Loucy (cell line): ENCODE results near the gene SMG9.

Experiments
- H2AFZ ChIP-seq: fragments of 200-600 bp; sonication (generic); 2 replicates; pipeline ENCODE4 v1.6.0; 2016; ENCODE audit warnings: antibody characterized with exemption, mild to moderate bottlenecking, low read length, moderate library complexity
- H3F3A ChIP-seq: fragments of 200-600 bp; 2 replicates; pipeline ENCODE4 v1.6.0; 2016; ENCODE audit warnings: antibody characterized with exemption, low read depth, mild to moderate bottlenecking
- H3K27me3 ChIP-seq: fragments of 200-600 bp; sonication (generic); 2 replicates; pipeline ENCODE4 v1.6.1; 2014; ENCODE audit warnings: low read length, mild to moderate bottlenecking; ENCODE audit not compliant: insufficient read depth, poor library complexity, severe bottlenecking
- H3K36me3 ChIP-seq: fragments of 200-600 bp; sonication (generic); 2 replicates; pipeline ENCODE4 v1.6.1; 2016; ENCODE audit warnings: low read length; ENCODE audit not compliant: insufficient read depth
- H3K4me1 ChIP-seq: fragments of 200-600 bp; sonication (generic); 2 replicates; pipeline ENCODE4 v1.5.1; 2014; ENCODE audit warnings: low read length, mild to moderate bottlenecking; ENCODE audit not compliant: insufficient read depth, poor library complexity, severe bottlenecking
- H3K4me2 ChIP-seq: fragments of 200-600 bp; sonication (generic); 2 replicates; pipeline ENCODE4 v1.6.0; 2014; ENCODE audit warnings: antibody characterized with exemption, low read length, low read depth, mild to moderate bottlenecking; ENCODE audit not compliant: poor library complexity, severe bottlenecking
- H3K4me3 ChIP-seq: fragments of 200-600 bp; sonication (generic); 2 replicates; pipeline ENCODE4 v1.5.1; 2014; ENCODE audit warnings: low read length, mild to moderate bottlenecking, mixed read lengths; ENCODE audit not compliant: poor library complexity, severe bottlenecking
- H3K79me2 ChIP-seq: fragments of 200-600 bp; sonication (generic); 2 replicates; pipeline ENCODE4 v1.6.1; 2014; ENCODE audit warnings: low read length; ENCODE audit not compliant: insufficient read depth
- H3K9ac ChIP-seq: fragments of 200-600 bp; sonication (generic); 2 replicates; pipeline ENCODE4 v1.6.0; 2014; ENCODE audit warnings: mild to moderate bottlenecking, low read depth, low read length, moderate library complexity; ENCODE audit not compliant: poor library complexity, severe bottlenecking
- H3K9me2 ChIP-seq: fragments of 200-600 bp; sonication (generic); replicated peaks from 2 replicates; pipeline ENCODE4 v1.6.1; 2016; ENCODE audit warnings: low read depth, low read length, mixed read lengths
- H3K9me3 ChIP-seq: fragments of 200-600 bp; sonication (generic); 2 replicates; pipeline ENCODE4 v1.6.1; 2014; ENCODE audit warnings: mild to moderate bottlenecking, antibody characterized with exemption, low read length, low read depth; ENCODE audit not compliant: insufficient read depth
- H4K20me1 ChIP-seq: fragments of 200-600 bp; sonication (generic); 2 replicates; pipeline ENCODE4 v1.6.0; 2014; ENCODE audit warnings: antibody characterized with exemption, low read length, mild to moderate bottlenecking; ENCODE audit not compliant: insufficient read depth, poor library complexity, severe bottlenecking
- EZH2phosphoT487 ChIP-seq: fragments of 200-600 bp; IDR thresholded peaks from 2 replicates; pipeline ENCODE4 v1.6.1; 2018; ENCODE audit warnings: antibody characterized with exemption, mild to moderate bottlenecking, moderate library complexity, borderline replicate concordance
- TF ChIP-seq, protein P1 (sequence below): fragments of 200-600 bp; sonication (generic); conservative IDR thresholded peaks from 2 replicates; pipeline ENCODE4 v1.5.1; 2014; ENCODE audit warnings: mild to moderate bottlenecking, antibody characterized with exemption, low read length

SMG9 gene

DNA sequence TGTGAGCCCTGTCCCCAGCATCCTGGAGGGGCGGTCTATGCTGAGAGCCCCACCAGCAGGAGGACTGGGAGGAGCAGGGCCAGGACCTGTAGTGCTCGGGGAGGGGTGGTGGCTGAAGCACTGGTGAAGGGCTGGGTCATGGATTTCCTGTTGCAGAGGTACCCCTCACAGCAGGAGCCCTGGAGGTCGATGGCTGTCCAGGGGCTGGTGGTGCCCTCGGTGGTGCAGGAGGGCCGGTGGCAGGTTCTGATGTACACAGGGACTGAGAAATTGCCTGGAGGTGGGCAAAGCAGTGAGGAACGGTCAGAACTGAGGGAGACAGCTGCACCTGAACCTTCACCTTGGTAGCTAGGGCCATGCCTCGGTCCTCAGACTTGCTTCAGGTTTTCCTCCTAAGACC is 42.8 kb upstream of the SMG9 start:
- Histone ChIP-seq H3K9me2 (no peaks in the 10 kb centered on the region), H3F3A (no peaks in the 10 kb centered on the region), H3K36me3 (no peaks in the 10 kb centered on the region), H3K9ac (no peak overlapping the region), H3K4me2 (no peak overlapping the region), H3K4me3 (no peak overlapping the region), H3K9me3 (no peaks in the 10 kb centered on the region), H3K79me2 (no peaks in the 10 kb centered on the region), H4K20me1 (no peaks in the 10 kb centered on the region), H3K4me1 (no peaks in the 10 kb centered on the region), H3K27me3 (no peaks in the 10 kb centered on the region), H2AFZ (no peak overlapping the region)
- TF ChIP-seq EZH2phosphoT487, result no peak
- TF ChIP-seq, protein P1, sequence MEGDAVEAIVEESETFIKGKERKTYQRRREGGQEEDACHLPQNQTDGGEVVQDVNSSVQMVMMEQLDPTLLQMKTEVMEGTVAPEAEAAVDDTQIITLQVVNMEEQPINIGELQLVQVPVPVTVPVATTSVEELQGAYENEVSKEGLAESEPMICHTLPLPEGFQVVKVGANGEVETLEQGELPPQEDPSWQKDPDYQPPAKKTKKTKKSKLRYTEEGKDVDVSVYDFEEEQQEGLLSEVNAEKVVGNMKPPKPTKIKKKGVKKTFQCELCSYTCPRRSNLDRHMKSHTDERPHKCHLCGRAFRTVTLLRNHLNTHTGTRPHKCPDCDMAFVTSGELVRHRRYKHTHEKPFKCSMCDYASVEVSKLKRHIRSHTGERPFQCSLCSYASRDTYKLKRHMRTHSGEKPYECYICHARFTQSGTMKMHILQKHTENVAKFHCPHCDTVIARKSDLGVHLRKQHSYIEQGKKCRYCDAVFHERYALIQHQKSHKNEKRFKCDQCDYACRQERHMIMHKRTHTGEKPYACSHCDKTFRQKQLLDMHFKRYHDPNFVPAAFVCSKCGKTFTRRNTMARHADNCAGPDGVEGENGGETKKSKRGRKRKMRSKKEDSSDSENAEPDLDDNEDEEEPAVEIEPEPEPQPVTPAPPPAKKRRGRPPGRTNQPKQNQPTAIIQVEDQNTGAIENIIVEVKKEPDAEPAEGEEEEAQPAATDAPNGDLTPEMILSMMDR, result no peak

GRCh38 chr19:43797118-43797517 is 42.4 kb upstream of the SMG9 start:
- Histone ChIP-seq H3K9me2 (no peaks in the 10 kb centered on the region), H3K4me3 (no peak overlapping the region), H4K20me1 (no peaks in the 10 kb centered on the region), H2AFZ (no peak overlapping the region), H3K4me2 (no peak overlapping the region), H3K79me2 (no peaks in the 10 kb centered on the region), H3K36me3 (no peaks in the 10 kb centered on the region), H3K27me3 (no peaks in the 10 kb centered on the region), H3K9ac (no peak overlapping the region), H3K9me3 (no peaks in the 10 kb centered on the region), H3K4me1 (no peaks in the 10 kb centered on the region), H3F3A (no peaks in the 10 kb centered on the region)
- TF ChIP-seq EZH2phosphoT487, result no peak
- TF ChIP-seq, protein P1, result no peak

DNA sequence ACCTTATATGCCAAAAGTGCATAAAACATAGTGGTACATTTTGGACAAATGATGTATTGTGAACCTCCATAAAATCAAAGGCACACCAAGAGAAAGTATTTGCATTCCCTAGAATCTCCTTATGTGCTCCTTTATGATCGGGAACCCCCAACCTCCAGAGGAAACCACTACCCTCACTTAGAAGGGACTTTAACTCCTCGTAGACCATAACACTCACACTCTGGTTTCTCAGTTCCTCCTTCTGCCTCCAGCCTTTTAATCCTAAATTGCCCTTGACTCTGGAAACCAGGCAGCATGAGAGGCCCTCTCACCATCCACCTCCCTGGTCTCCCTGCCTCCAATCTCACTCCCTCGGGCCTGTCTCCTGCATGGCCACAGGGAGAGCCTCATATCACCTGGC is 35.8 kb upstream of the SMG9 start:
- Histone ChIP-seq H2AFZ (no peak overlapping the region), H4K20me1 (no peaks in the 10 kb centered on the region), H3K4me3 (no peak overlapping the region), H3K27me3 (no peaks in the 10 kb centered on the region), H3F3A (no peaks in the 10 kb centered on the region), H3K9me3 (no peaks in the 10 kb centered on the region), H3K4me1 (no peaks in the 10 kb centered on the region), H3K79me2 (no peaks in the 10 kb centered on the region), H3K4me2 (no peak overlapping the region), H3K9ac (no peak overlapping the region), H3K36me3 (no peaks in the 10 kb centered on the region), H3K9me2 (no peaks in the 10 kb centered on the region)
- no peak for TF ChIP-seq EZH2phosphoT487
- TF ChIP-seq, protein P1, result no peak
